Skeletal muscle satellite cell (primary cell): ENCODE results near the gene MPL.

Experiments used
- H3K27me3 ChIP-seq: 2 replicates; pipeline ENCODE4 v1.7.0; 2013; ENCODE audit warnings: low read length; ENCODE audit not compliant: control insufficient read depth, insufficient read depth
- H3K36me3 ChIP-seq: 2 replicates; pipeline ENCODE4 v1.7.0; 2013; ENCODE audit warnings: mild to moderate bottlenecking, control low read depth, low read length; ENCODE audit not compliant: insufficient read depth
- H3K4me1 ChIP-seq: 2 replicates; pipeline ENCODE4 v1.7.0; 2013; ENCODE audit warnings: low read length; ENCODE audit not compliant: control insufficient read depth, insufficient read depth
- H3K4me2 ChIP-seq: 2 replicates; pipeline ENCODE4 v1.7.0; 2013; ENCODE audit warnings: mild to moderate bottlenecking, low read length
- H3K4me3 ChIP-seq: 2 replicates; pipeline ENCODE4 v1.7.0; 2013; ENCODE audit warnings: low read length
- H3K9ac ChIP-seq: 2 replicates; pipeline ENCODE4 v1.7.0; 2013; ENCODE audit warnings: mild to moderate bottlenecking, low read depth, low read length, moderate library complexity
- H3K9me3 ChIP-seq: replicated peaks from 2 replicates; pipeline ENCODE4 v1.7.0; 2013; ENCODE audit warnings: mild to moderate bottlenecking, control low read depth, low read length

The MPL gene

GRCh38 chr1:43373066-43373940 is 35.7 kb downstream of the MPL start:
- peak overlapping the region; percentile 48 for H3K4me2 ChIP-seq
- H3K36me3 ChIP-seq: no peaks in the 10 kb centered on the region
- H3K9me3 ChIP-seq: no peaks in the 10 kb centered on the region
- no peaks in the 10 kb centered on the region for H3K27me3 ChIP-seq
- H3K4me3 ChIP-seq: peak overlapping the region; percentile 15
- H3K9ac ChIP-seq: peak overlapping the region; percentile 12
- peaks cover 36% of the 10 kb centered on the region for H3K4me1 ChIP-seq

DNA sequence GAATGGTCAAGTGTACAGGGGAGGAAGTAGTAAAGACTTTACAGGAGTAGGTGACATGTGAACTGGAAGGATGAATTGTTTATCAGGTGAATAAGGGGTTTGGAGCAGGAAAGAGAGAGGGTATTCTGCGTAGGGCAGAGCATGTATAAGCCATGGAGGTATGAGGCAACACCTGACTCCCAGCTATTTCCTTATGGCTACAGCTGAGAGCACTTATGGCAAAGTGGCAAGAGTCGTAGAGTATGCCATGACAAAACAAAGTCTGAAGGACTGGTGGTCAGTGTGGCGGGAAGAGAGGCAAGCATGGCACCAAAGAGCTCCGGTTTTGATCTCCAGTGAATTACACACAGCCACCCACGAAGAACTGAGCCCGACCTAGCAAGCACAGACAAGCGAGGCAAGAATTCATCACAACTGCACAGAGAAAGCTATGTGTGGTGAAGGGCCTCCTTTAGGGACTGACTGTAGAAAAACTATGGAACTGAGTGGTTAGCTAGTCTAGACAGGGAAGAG is 39.2 kb downstream of the MPL start:
- Histone ChIP-seq H3K9ac (no peak overlapping the region), H3K4me1 (peaks cover 26% of the 10 kb centered on the region), H3K27me3 (no peaks in the 10 kb centered on the region), H3K4me2 (no peak overlapping the region), H3K9me3 (no peaks in the 10 kb centered on the region), H3K4me3 (no peak overlapping the region), H3K36me3 (peaks cover under 1% of the 10 kb centered on the region)

DNA sequence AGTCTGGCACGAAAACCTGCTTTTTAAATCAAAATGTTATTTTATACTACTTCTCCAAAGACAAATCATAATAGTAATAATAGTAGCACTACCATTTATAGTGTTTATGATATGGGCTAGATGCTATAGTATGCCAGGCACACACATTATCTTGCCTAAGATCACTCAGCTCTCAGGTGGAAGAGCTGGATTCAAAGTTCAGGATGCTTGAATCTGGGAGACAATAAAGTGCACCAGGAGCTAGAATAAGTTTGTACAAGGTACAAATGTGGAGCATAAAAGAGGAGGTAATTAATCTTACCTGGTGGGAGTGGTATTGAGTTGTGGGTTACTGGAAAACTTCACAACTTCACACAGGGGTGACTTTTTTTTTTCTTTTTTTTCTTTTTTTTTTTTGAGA is 40.2 kb downstream of the MPL start:
- Histone ChIP-seq H3K27me3 (no peaks in the 10 kb centered on the region), H3K4me3 (no peak overlapping the region), H3K4me1 (peaks cover 15% of the 10 kb centered on the region), H3K36me3 (peaks cover 11% of the 10 kb centered on the region), H3K9me3 (no peaks in the 10 kb centered on the region), H3K4me2 (no peak overlapping the region), H3K9ac (no peak overlapping the region)

DNA sequence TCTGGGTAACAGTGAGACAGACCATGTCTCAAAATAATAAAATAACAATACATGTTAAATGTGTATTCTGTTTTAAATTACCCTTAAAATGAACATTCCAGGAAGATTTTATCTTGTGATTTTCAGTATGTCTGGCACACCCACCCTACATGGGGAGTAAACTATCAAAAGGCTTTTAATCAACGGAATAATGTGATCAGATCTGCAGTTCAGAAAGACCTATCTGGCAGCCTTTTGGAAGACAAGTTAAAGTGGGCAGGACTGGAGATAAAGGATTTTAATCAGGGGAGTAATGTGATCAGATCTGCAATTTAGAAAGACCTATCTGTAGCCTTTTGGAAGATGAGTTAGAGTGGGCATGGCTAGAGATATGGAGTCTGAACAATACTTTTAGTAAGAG is 41.9 kb downstream of the MPL start:
- Histone ChIP-seq H3K4me3 (no peak overlapping the region), H3K9ac (no peak overlapping the region), H3K36me3 (peaks cover 28% of the 10 kb centered on the region), H3K9me3 (no peaks in the 10 kb centered on the region), H3K27me3 (no peaks in the 10 kb centered on the region), H3K4me2 (no peak overlapping the region), H3K4me1 (no peaks in the 10 kb centered on the region)

DNA sequence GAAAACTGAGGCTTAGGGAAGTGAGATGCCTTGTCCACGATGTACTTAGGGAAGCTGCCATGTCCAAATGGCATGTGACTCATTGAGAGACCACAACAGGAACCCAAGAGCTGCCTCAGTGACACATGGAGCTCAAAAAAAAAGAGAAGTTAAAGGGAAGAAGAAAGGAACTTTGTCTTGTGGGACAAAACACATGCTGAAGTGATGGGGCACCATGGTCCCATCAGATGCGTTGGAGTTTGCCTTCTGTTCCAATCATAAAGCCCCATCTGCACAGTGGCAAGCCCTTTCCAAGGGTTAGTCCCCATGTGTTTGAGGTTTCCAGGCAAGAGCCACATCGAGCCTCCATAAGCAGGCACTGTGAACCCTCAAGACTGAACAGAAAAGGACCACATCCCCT is 44.0 kb downstream of the MPL start:
- no peaks in the 10 kb centered on the region for H3K27me3 ChIP-seq
- H3K9ac ChIP-seq: no peak overlapping the region
- no peaks in the 10 kb centered on the region for H3K4me1 ChIP-seq
- H3K9me3 ChIP-seq: no peaks in the 10 kb centered on the region
- peaks cover 49% of the 10 kb centered on the region for H3K36me3 ChIP-seq
- H3K4me3 ChIP-seq: no peak overlapping the region
- H3K4me2 ChIP-seq: no peak overlapping the region

DNA sequence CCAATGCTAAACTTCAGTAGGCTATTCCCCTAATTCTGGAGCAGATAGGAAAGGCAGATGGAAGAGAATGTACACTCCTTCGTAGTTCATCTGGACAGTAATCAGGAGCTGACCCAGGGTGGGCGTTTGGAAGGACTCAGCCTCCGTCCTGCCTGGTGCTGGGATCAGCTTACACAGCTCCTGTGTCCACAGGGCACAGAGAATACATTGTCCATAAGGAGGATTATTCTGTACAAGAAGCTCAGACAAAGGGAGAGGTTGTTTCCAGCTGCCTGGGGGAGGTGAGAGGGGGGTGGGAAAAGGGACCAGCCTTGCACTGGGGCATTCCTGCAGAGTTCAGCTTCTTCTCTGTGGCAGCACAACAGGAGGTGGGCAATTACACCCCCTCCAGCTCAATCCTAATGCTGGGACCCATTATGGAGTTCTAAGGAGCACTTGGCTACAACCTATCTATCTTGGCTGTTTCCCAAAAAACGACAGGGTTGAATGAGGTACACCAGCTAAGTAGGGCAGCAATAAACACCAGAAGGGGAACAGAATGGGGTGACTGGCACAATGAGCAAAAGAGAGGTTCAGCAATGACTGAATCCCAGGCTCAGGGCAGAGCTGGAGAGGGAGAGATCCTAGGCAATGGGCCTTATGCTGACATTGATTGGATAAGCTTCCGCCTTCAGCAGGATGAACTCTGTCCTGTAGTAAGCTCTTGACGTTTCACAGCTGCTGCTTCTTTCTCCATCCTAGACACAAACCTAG is 44.6 kb downstream of the MPL start:
- no peak overlapping the region for H3K9ac ChIP-seq
- H3K36me3 ChIP-seq: peaks cover 55% of the 10 kb centered on the region
- H3K4me1 ChIP-seq: no peaks in the 10 kb centered on the region
- H3K27me3 ChIP-seq: no peaks in the 10 kb centered on the region
- no peaks in the 10 kb centered on the region for H3K9me3 ChIP-seq
- no peak overlapping the region for H3K4me2 ChIP-seq
- no peak overlapping the region for H3K4me3 ChIP-seq

DNA sequence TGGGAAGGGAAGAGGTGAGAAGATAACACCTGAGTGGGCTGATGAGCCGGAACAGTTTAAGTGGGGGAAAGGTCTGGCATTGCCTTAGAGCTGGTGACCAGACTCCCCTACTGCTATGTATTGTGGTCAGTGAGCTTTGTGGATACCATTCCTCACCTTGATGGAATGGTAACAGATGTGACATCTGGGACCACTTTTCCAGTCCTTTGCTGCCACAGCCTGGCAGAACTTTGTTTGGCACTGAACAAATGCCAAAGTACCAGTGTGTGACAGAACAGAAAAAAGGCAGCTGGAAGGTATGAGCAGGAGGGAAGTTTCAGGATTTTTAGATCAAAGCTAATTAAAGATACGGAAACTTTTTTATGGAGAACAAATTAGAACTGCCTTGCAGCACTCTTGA is 45.8 kb downstream of the MPL start:
- H3K9me3 ChIP-seq: no peaks in the 10 kb centered on the region
- peaks cover 64% of the 10 kb centered on the region for H3K36me3 ChIP-seq
- H3K27me3 ChIP-seq: no peaks in the 10 kb centered on the region
- H3K4me1 ChIP-seq: peaks cover 9% of the 10 kb centered on the region
- no peak overlapping the region for H3K4me3 ChIP-seq
- no peak overlapping the region for H3K4me2 ChIP-seq
- H3K9ac ChIP-seq: no peak overlapping the region

GRCh38 chr1:43386676-43387075 is 49.1 kb downstream of the MPL start:
- Histone ChIP-seq H3K4me3 (no peak overlapping the region), H3K27me3 (no peaks in the 10 kb centered on the region), H3K9ac (no peak overlapping the region), H3K9me3 (no peaks in the 10 kb centered on the region), H3K4me1 (peaks cover 20% of the 10 kb centered on the region), H3K4me2 (no peak overlapping the region), H3K36me3 (peaks cover 64% of the 10 kb centered on the region)

- Histone ChIP-seq H3K4me3 (peak overlapping the region; percentile 99), H3K36me3 (peaks cover 50% of the 10 kb centered on the region), H3K9ac (peak overlapping the region; percentile 96), H3K4me1 (peaks cover 20% of the 10 kb centered on the region), H3K27me3 (no peaks in the 10 kb centered on the region), H3K9me3 (no peaks in the 10 kb centered on the region), H3K4me2 (peak overlapping the region; percentile 89)
These were observed 50.5 kb downstream of the MPL start for GRCh38 chr1:43387976-43388599.

DNA sequence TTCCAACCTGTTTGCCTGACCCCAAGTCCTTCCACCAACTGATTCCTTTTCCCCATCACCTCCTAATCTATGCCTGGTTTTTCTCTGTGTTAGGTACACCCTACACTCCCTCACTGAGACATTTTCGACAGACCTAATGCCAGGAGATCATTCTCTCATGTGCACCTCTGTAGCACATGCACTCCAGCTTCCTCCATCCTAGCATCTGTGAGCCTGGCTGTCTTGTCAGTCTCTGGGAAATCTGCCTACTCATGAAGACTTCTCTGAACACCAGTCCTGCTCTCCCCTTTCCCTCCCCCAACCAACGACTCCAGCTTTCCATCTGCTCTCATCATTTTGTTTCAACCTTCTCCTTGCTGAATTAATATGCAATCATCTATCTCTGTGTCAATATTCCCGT is 51.0 kb downstream of the MPL start:
- H3K4me2 ChIP-seq: peak overlapping the region; percentile 89
- no peaks in the 10 kb centered on the region for H3K27me3 ChIP-seq
- peaks cover 45% of the 10 kb centered on the region for H3K36me3 ChIP-seq
- no peaks in the 10 kb centered on the region for H3K9me3 ChIP-seq
- peak overlapping the region; percentile 96 for H3K9ac ChIP-seq
- peak overlapping the region; percentile 99 for H3K4me3 ChIP-seq
- peaks cover 20% of the 10 kb centered on the region for H3K4me1 ChIP-seq
